AG10803 (cell line): ENCODE data around the gene COA1.
A peak's percentile ranks its signal among the peaks of the same experiment; 100 is the strongest.

Source experiments
- DNase-seq: peaks from one replicate; pipeline ENCODE4 v3.0.0; 2010; ENCODE audit warnings: low read depth
- H3K4me3 ChIP-seq: 2 replicates; pipeline ENCODE4 v1.5.1; 2011; ENCODE audit warnings: mild to moderate bottlenecking, low read length, control low read depth
- CTCF ChIP-seq: conservative IDR thresholded peaks from 2 replicates; pipeline ENCODE4 v1.5.1; 2011; ENCODE audit warnings: mild to moderate bottlenecking, low read length, control low read depth, inconsistent platforms

The COA1 gene

GRCh38 chr7:43594020-43594419 is 135.3 kb downstream of the COA1 start:
- DNase-seq = no peak
- no peak for TF ChIP-seq CTCF
- no peak overlapping the region for H3K4me3 ChIP-seq

GRCh38 chr7:43593010-43593409 is 136.3 kb downstream of the COA1 start:
- TF ChIP-seq CTCF = no peak
- no peak overlapping the region for H3K4me3 ChIP-seq
- DNase-seq = peak; percentile 12

GRCh38 chr7:43592326-43592725 is 137.0 kb downstream of the COA1 start:
- TF ChIP-seq CTCF = no peak
- no peak overlapping the region for H3K4me3 ChIP-seq
- DNase-seq = no peak

- peak; percentile 34 for DNase-seq
- no peak overlapping the region for H3K4me3 ChIP-seq
- no peak for TF ChIP-seq CTCF
Measured at GRCh38 chr7:43591558-43592180, 137.7 kb downstream of the COA1 start.

- H3K4me3 ChIP-seq = no peak overlapping the region
- no peak for DNase-seq
- no peak for TF ChIP-seq CTCF
Measured at GRCh38 chr7:43590862-43591557, 138.3 kb downstream of the COA1 start.

GRCh38 chr7:43589728-43590127 is 139.6 kb downstream of the COA1 start:
- no peak overlapping the region for H3K4me3 ChIP-seq
- no peak for DNase-seq
- no peak for TF ChIP-seq CTCF
